ENCODE measurements around the gene RASGRP3. TPM values are rescaled to one million over a fixed set of nuclear protein-coding genes. Genes with fewer than 3 reads are reported as not detected.

RASGRP3 gene
- polyA plus RNA-seq (2013, experiment 1 of 2): 31.4 TPM
- polyA plus RNA-seq (2013, experiment 2 of 2): 29.3 TPM

- WGBS: 2% methylated on average over 13 of the region's 18 CpGs
- Histone ChIP-seq H3K14ac (ENCODE audit: low read length in 2 of 2) (peak within 1 kb of the TSS in 1 of 2 experiments; percentile 23), H3K79me1 (replicated peaks; ENCODE audit: low read length, poor library complexity, severe bottlenecking) (peaks cover 3% of the 10 kb centered on the region), H2BK15ac (ENCODE audit: low read depth, poor library complexity, severe bottlenecking) (no peak within 1 kb of the TSS), H3K4me3 (ENCODE audit: insufficient read depth in 1 of 2, low read depth in 1 of 2, low read length in 2 of 2) (peak within 1 kb of the TSS; percentile 55 to 88), H3K4me2 (ENCODE audit: low read length, poor library complexity, severe bottlenecking) (peak within 1 kb of the TSS; percentile 75), H2AK5ac (ENCODE audit: low read length, severe bottlenecking) (no peak within 1 kb of the TSS), H3K36me3 (ENCODE audit: control insufficient read depth in 1 of 2, insufficient read depth in 2 of 2, low read depth in 1 of 2, low read length in 2 of 2) (no peaks in the 10 kb centered on the region), H2BK12ac (ENCODE audit: low read length in 2 of 2) (peak within 1 kb of the TSS; percentile 61 to 90), H3K27me3 (ENCODE audit: control insufficient read depth in 1 of 2, insufficient read depth in 1 of 2, low read length in 2 of 2) (peaks cover 0 to 8% of the 10 kb centered on the region in 2 experiments), H2AFZ (ENCODE audit: low read depth, low read length) (peak within 1 kb of the TSS; percentile 20), H4K8ac (ENCODE audit: low read length) (peak within 1 kb of the TSS; percentile 81), H3K23ac (ENCODE audit: low read length in 2 of 2) (no peak within 1 kb of the TSS), H3K18ac (ENCODE audit: low read depth in 1 of 2, low read length in 2 of 2) (peak within 1 kb of the TSS; percentile 85 to 95), H3K27ac (ENCODE audit: low read length, poor library complexity, severe bottlenecking) (peak within 1 kb of the TSS; percentile 89), H2BK5ac (ENCODE audit: low read depth, low read length, poor library complexity, severe bottlenecking) (peak within 1 kb of the TSS; percentile 88), H3K9me3 (ENCODE audit: control insufficient read depth, low read length) (no peaks in the 10 kb centered on the region), H2BK120ac (ENCODE audit: low read depth, low read length) (no peak within 1 kb of the TSS), H3K4me1 (ENCODE audit: control insufficient read depth, insufficient read depth, low read depth, low read length) (peaks cover 4% of the 10 kb centered on the region), H3K9ac (ENCODE audit: low read length) (peak within 1 kb of the TSS; percentile 90), H3K4ac (ENCODE audit: low read depth in 1 of 2, low read length in 2 of 2) (peak within 1 kb of the TSS; percentile 42 to 58), H4K91ac (ENCODE audit: low read length) (peak within 1 kb of the TSS; percentile 67)
- DNase-seq: peak; percentile 98
Measured at GRCh38 chr2:33476131-33476792, at the start of gene RASGRP3. TSS of gene RASGRP3 (plus strand) at chr2:33476649. CDS start at chr2:33515137, 38,488 bp downstream.

DNA sequence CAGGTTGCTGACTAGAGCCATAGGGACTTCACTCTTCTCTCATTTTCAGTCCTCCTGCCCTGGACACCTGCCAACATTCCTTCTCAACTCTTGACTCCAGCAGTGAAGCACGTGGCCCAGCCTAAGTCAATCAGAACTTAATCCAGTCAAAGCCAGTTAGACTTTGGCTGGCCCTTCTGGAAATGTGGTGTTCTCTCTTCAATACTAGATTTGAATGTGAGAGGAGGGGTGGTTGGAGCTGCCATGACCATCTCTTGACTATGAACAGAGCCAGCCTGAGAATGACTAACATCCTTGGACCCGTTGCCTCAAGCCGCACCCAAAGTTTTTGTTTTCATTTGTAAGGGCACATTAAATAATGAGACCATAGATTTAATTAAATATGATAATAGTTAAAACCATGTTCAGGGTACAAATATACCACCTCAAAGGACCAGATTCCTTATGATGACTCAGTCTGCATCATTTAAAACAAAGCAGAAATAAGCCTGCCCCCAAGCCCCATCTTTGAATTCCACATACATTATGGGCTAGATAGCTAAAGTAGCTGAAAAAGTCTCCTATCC is 49.7 kb upstream of the RASGRP3 start:
- no peak overlapping the region for H3K4me2 ChIP-seq (ENCODE audit: low read length, poor library complexity, severe bottlenecking)

DNA sequence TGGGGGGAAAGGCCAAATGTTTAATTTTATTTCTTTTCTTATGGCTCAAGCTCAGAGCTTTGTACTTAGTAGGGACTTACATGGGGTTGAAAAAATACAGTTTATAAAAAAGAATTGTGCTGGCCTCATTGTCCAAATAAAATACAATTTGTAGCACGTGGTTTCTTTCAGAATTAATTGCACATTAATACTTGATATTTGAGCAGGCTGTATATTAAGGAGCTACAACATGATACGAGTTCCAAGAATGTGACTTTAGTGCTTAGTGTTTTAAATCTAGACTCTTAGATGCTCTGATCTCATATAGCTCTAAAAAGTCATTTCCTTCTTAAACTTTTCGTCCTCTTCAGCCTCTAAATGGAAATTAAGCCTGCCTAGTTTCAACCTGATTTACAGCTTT is 46.4 kb upstream of the RASGRP3 start:
- Histone ChIP-seq H2AK5ac (ENCODE audit: low read length, severe bottlenecking) (no peak overlapping the region), H3K27me3 (ENCODE audit: control insufficient read depth in 1 of 2, insufficient read depth in 1 of 2, low read length in 2 of 2) (no peaks in the 10 kb centered on the region), H3K23ac (ENCODE audit: low read length in 2 of 2) (no peak overlapping the region), H3K79me1 (replicated peaks; ENCODE audit: low read length, poor library complexity, severe bottlenecking) (no peaks in the 10 kb centered on the region), H2BK5ac (ENCODE audit: low read depth, low read length, poor library complexity, severe bottlenecking) (no peak overlapping the region), H3K27ac (ENCODE audit: low read length, poor library complexity, severe bottlenecking) (no peak overlapping the region), H3K18ac (ENCODE audit: low read depth in 1 of 2, low read length in 2 of 2) (no peak overlapping the region), H2AFZ (ENCODE audit: low read depth, low read length) (no peak overlapping the region), H3K14ac (ENCODE audit: low read length in 2 of 2) (no peak overlapping the region), H2BK12ac (ENCODE audit: low read length in 2 of 2) (no peak overlapping the region), H2BK120ac (ENCODE audit: low read depth, low read length) (no peak overlapping the region), H3K4me1 (ENCODE audit: control insufficient read depth, insufficient read depth, low read depth, low read length) (peaks cover 2% of the 10 kb centered on the region), H3K9me3 (ENCODE audit: control insufficient read depth, low read length) (no peaks in the 10 kb centered on the region), H3K4me3 (ENCODE audit: insufficient read depth in 1 of 2, low read depth in 1 of 2, low read length in 2 of 2) (no peak overlapping the region), H2BK15ac (ENCODE audit: low read depth, poor library complexity, severe bottlenecking) (no peak overlapping the region), H3K9ac (ENCODE audit: low read length) (no peak overlapping the region), H3K36me3 (ENCODE audit: control insufficient read depth in 1 of 2, insufficient read depth in 2 of 2, low read depth in 1 of 2, low read length in 2 of 2) (no peaks in the 10 kb centered on the region), H4K8ac (ENCODE audit: low read length) (no peak overlapping the region), H4K91ac (ENCODE audit: low read length) (no peak overlapping the region), H3K4ac (ENCODE audit: low read depth in 1 of 2, low read length in 2 of 2) (no peak overlapping the region), H3K4me2 (ENCODE audit: low read length, poor library complexity, severe bottlenecking) (no peak overlapping the region)
- DNase-seq: no peak
- no CpG with 5 or more reads among the region's 3 CpGs for WGBS

More for the DNA sequence above, 49.7 kb upstream of the RASGRP3 start:
- H2AFZ ChIP-seq (ENCODE audit: low read depth, low read length): no peak overlapping the region
- peak overlapping the region in 1 of 2 experiments; percentile 20 for H3K4ac ChIP-seq (ENCODE audit: low read depth in 1 of 2, low read length in 2 of 2)
- no peak overlapping the region for H3K23ac ChIP-seq (ENCODE audit: low read length in 2 of 2)
- no peak overlapping the region for H3K9ac ChIP-seq (ENCODE audit: low read length)
- no peak overlapping the region for H2BK5ac ChIP-seq (ENCODE audit: low read depth, low read length, poor library complexity, severe bottlenecking)
- H3K14ac ChIP-seq (ENCODE audit: low read length in 2 of 2): no peak overlapping the region
- no peaks in the 10 kb centered on the region for H3K27me3 ChIP-seq (ENCODE audit: control insufficient read depth in 1 of 2, insufficient read depth in 1 of 2, low read length in 2 of 2)
- H3K27ac ChIP-seq (ENCODE audit: low read length, poor library complexity, severe bottlenecking): no peak overlapping the region
- peak overlapping the region; percentile 49 for H2BK120ac ChIP-seq (ENCODE audit: low read depth, low read length)
- H4K91ac ChIP-seq (ENCODE audit: low read length): no peak overlapping the region
- H3K4me1 ChIP-seq (ENCODE audit: control insufficient read depth, insufficient read depth, low read depth, low read length): peaks cover 2% of the 10 kb centered on the region
- H4K8ac ChIP-seq (ENCODE audit: low read length): peak overlapping the region; percentile 54
- no peak overlapping the region for H2BK15ac ChIP-seq (ENCODE audit: low read depth, poor library complexity, severe bottlenecking)
- WGBS: 0% methylated on average over 1 of the region's 3 CpGs
- peak; percentile 37 for DNase-seq
- H3K18ac ChIP-seq (ENCODE audit: low read depth in 1 of 2, low read length in 2 of 2): peak overlapping the region; percentile 25 to 58
- H2BK12ac ChIP-seq (ENCODE audit: low read length in 2 of 2): peak overlapping the region in 1 of 2 experiments; percentile 51
- no peaks in the 10 kb centered on the region for H3K9me3 ChIP-seq (ENCODE audit: control insufficient read depth, low read length)
- no peak overlapping the region for H3K4me3 ChIP-seq (ENCODE audit: insufficient read depth in 1 of 2, low read depth in 1 of 2, low read length in 2 of 2)
- H2AK5ac ChIP-seq (ENCODE audit: low read length, severe bottlenecking): no peak overlapping the region
- H3K36me3 ChIP-seq (ENCODE audit: control insufficient read depth in 1 of 2, insufficient read depth in 2 of 2, low read depth in 1 of 2, low read length in 2 of 2): no peaks in the 10 kb centered on the region
- H3K79me1 ChIP-seq (replicated peaks; ENCODE audit: low read length, poor library complexity, severe bottlenecking): no peaks in the 10 kb centered on the region

DNA sequence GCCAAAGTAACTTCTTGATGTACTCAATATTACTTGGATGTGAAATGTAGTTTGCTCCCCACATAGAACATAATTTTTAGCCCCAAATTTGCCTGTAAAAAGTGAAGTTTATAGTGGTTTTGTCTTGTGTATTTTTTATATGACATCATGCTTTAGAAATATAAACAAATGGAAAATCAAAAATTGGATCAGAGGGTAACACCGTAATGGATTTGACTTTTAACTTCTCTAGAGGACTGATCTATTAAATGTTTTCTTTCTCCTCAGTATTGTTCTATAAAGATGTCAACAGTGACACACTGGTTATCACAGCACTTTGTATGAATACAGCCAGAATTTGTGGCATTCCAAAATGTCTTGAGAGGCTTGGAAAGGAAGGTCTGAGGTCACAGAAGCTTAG is 45.6 kb upstream of the RASGRP3 start:
- Histone ChIP-seq H3K4me2 (ENCODE audit: low read length, poor library complexity, severe bottlenecking) (no peak overlapping the region), H2AFZ (ENCODE audit: low read depth, low read length) (no peak overlapping the region), H4K8ac (ENCODE audit: low read length) (peak overlapping the region; percentile 1), H3K9me3 (ENCODE audit: control insufficient read depth, low read length) (no peaks in the 10 kb centered on the region), H2BK120ac (ENCODE audit: low read depth, low read length) (no peak overlapping the region), H2BK12ac (ENCODE audit: low read length in 2 of 2) (no peak overlapping the region), H3K27me3 (ENCODE audit: control insufficient read depth in 1 of 2, insufficient read depth in 1 of 2, low read length in 2 of 2) (no peaks in the 10 kb centered on the region), H2BK5ac (ENCODE audit: low read depth, low read length, poor library complexity, severe bottlenecking) (no peak overlapping the region), H3K4me1 (ENCODE audit: control insufficient read depth, insufficient read depth, low read depth, low read length) (peaks cover 2% of the 10 kb centered on the region), H3K4ac (ENCODE audit: low read depth in 1 of 2, low read length in 2 of 2) (no peak overlapping the region), H3K36me3 (ENCODE audit: control insufficient read depth in 1 of 2, insufficient read depth in 2 of 2, low read depth in 1 of 2, low read length in 2 of 2) (no peaks in the 10 kb centered on the region), H3K27ac (ENCODE audit: low read length, poor library complexity, severe bottlenecking) (no peak overlapping the region), H3K23ac (ENCODE audit: low read length in 2 of 2) (no peak overlapping the region), H3K9ac (ENCODE audit: low read length) (no peak overlapping the region), H3K18ac (ENCODE audit: low read depth in 1 of 2, low read length in 2 of 2) (peak overlapping the region in 1 of 2 experiments; percentile 11), H3K79me1 (replicated peaks; ENCODE audit: low read length, poor library complexity, severe bottlenecking) (no peaks in the 10 kb centered on the region), H3K14ac (ENCODE audit: low read length in 2 of 2) (no peak overlapping the region), H2AK5ac (ENCODE audit: low read length, severe bottlenecking) (no peak overlapping the region), H2BK15ac (ENCODE audit: low read depth, poor library complexity, severe bottlenecking) (no peak overlapping the region), H4K91ac (ENCODE audit: low read length) (no peak overlapping the region), H3K4me3 (ENCODE audit: insufficient read depth in 1 of 2, low read depth in 1 of 2, low read length in 2 of 2) (no peak overlapping the region)
- WGBS: no CpG with 5 or more reads among the region's 1 CpG
- DNase-seq: peak; percentile 26
